ENCODE results near the gene SLC39A3.

The SLC39A3 gene, protein sequence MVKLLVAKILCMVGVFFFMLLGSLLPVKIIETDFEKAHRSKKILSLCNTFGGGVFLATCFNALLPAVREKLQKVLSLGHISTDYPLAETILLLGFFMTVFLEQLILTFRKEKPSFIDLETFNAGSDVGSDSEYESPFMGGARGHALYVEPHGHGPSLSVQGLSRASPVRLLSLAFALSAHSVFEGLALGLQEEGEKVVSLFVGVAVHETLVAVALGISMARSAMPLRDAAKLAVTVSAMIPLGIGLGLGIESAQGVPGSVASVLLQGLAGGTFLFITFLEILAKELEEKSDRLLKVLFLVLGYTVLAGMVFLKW

DNA sequence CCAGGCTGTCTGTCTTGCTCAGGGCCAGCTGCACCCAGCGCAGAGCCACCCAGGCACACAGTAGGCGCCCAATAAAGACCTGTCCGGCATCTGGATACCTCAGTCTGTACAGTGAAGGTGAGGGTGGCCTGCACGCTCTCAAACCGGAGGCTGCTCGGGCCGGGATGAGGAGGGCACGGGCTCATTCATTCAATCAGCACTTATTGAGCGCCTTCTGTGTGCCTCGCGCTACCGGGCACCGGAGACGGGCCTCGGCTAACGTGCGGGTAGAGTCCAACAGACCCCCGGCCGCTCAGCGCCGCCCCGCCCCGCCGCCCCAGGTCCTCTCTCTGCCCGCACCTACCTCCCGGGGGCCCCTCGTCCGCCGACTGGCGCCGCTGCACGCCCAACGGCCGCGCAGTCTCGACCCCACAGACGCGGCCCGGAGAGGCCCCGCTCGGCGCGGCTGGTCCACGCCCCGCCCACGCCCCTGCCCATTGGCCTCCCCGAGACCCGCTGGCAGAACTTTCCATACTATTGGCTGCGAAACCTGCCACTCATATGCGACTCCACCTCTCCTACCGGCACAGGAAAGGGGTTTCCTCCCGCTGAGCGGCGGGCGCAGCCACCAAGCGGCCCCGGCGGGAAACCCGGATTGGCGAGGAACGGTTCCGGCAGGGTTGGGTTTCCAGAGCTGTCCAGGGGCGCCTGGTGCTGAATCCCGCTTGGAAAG, at the start of gene SLC39A3:
SLC39A3 (minus strand) TSS at position 416 of the 712 bp plus-strand sequence. CDS start 2,760 bp downstream, outside the sequence.
- H3K4me1 ChIP-seq (ENCODE audit: control insufficient read depth in 1 of 2, insufficient read depth in 2 of 2, low read length in 2 of 2): peaks cover 0 to 13% of the 10 kb centered on the region in 2 donors
- H3K27ac ChIP-seq (ENCODE audit: low read length): no peak within 1 kb of the TSS

DNA sequence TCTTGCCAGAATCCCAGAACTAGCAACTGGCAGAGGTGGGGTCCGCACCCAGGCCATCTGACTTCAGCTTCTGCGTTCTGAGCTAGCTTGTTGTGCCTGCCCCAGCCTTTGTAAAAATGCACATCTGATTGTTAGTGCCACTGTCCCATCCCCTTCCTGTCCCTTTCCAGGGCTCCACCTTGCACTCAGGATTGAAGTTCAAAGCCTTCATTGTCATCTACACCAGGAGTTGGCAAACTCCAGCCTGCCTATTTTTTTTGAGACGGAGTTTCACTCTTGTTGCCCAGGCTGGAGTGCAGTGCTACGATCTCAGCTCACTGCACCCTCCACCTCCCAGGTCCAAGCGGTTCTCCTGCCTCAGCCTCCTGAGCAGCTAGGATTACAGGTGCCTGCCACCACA, 48.4 kb upstream of the SLC39A3 start:
- Histone ChIP-seq H3K27me3 (ENCODE audit: low read depth, low read length) (no peaks in the 10 kb centered on the region), H3K4me1 (ENCODE audit: control insufficient read depth in 1 of 2, insufficient read depth in 2 of 2, low read length in 2 of 2) (peaks cover 0 to 23% of the 10 kb centered on the region in 2 donors), H3K4me3 (ENCODE audit: low read depth in 1 of 2, low read length in 2 of 2) (no peak overlapping the region), H3K36me3 (ENCODE audit: control insufficient read depth in 1 of 2, insufficient read depth in 2 of 2, low read length in 2 of 2) (peaks cover 0 to 25% of the 10 kb centered on the region in 2 donors), H3K9me3 (ENCODE audit: control insufficient read depth in 1 of 2, low read length in 2 of 2) (no peaks in the 10 kb centered on the region), H3K27ac (ENCODE audit: low read length) (no peak overlapping the region)

More for the DNA sequence above, at the start of gene SLC39A3:
- Histone ChIP-seq H3K36me3 (ENCODE audit: control insufficient read depth in 1 of 2, insufficient read depth in 2 of 2, low read length in 2 of 2) (peaks cover 4 to 25% of the 10 kb centered on the region in 2 donors), H3K27me3 (ENCODE audit: low read depth, low read length) (no peaks in the 10 kb centered on the region), H3K9me3 (ENCODE audit: control insufficient read depth in 1 of 2, low read length in 2 of 2) (no peaks in the 10 kb centered on the region), H3K4me3 (ENCODE audit: low read depth in 1 of 2, low read length in 2 of 2) (peak within 1 kb of the TSS; percentile 76 to 95)

DNA sequence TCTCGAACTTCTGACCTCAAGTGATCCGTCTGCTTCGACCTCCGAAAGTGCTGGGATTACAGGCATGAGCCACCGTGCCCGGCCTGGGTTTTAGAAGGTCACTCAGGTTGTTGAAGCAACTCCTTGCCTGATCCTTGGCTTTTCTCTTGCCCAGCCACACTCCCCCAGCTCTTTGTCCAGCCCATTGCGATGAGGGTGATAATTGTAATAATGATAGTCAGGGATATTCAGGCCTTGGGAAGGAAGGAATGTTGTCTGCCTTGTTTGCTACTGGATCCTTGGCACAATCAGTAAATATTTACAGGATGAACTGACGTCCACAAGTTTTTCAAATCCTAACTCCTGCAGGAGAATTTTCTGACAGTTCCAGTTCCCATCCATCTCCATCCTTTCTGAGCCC, 47.3 kb upstream of the SLC39A3 start:
- no peaks in the 10 kb centered on the region for H3K27me3 ChIP-seq (ENCODE audit: low read depth, low read length)
- no peak overlapping the region for H3K4me3 ChIP-seq (ENCODE audit: low read depth in 1 of 2, low read length in 2 of 2)
- H3K27ac ChIP-seq (ENCODE audit: low read length): no peak overlapping the region
- peaks cover 0 to 25% of the 10 kb centered on the region in 2 donors for H3K36me3 ChIP-seq (ENCODE audit: control insufficient read depth in 1 of 2, insufficient read depth in 2 of 2, low read length in 2 of 2)
- peaks cover 3 to 27% of the 10 kb centered on the region in 2 donors for H3K4me1 ChIP-seq (ENCODE audit: control insufficient read depth in 1 of 2, insufficient read depth in 2 of 2, low read length in 2 of 2)
- no peaks in the 10 kb centered on the region for H3K9me3 ChIP-seq (ENCODE audit: control insufficient read depth in 1 of 2, low read length in 2 of 2)

DNA sequence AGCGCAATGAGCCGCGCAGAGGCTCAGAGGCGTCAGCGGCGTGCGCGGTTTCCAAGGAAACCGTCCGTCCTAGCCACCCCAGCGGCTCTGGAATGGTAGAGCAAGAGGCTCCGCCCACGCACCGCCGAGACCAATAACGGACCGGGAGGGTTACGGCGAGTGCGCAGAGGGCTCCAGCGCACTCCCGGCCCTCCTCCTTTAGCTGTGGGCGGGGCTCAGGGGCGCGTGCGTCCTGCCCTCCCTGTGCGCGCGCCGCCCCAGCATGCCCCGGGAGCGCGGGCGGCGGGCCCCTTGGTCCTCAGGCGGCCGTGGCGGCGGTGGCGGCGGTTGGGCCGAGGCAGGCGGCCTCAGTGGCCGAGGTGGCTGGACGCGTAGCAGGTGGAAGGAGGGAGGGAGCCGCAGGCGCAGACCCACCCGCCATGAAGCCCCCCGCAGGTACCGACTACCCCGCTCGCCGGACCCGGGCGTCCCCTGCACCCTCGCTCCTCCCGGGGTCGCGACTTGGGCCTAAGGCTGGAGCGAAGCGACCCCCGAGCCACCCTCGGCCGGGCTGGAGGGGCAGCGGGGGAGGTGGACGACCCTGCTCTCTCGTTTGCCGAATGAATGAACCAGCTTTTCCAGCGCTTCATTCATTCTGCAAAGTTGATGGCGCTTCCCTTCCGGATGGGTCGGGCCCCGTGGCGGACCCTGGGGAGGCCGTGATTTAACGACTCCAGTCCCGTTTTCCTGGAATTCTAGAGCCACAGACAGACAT, 45.6 kb upstream of the SLC39A3 start, which contains the start of gene THOP1:
THOP1 (plus strand) TSS at position 260 of the 754 bp plus-strand sequence; CDS start at position 420, 160 bp downstream.
- H3K4me3 ChIP-seq (ENCODE audit: low read depth in 1 of 2, low read length in 2 of 2): peak within 1 kb of the TSS; percentile 80 to 93
- H3K4me1 ChIP-seq (ENCODE audit: control insufficient read depth in 1 of 2, insufficient read depth in 2 of 2, low read length in 2 of 2): peaks cover 6 to 44% of the 10 kb centered on the region in 2 donors
- H3K36me3 ChIP-seq (ENCODE audit: control insufficient read depth in 1 of 2, insufficient read depth in 2 of 2, low read length in 2 of 2): peaks cover 0 to 9% of the 10 kb centered on the region in 2 donors
- H3K27ac ChIP-seq (ENCODE audit: low read length): peak within 1 kb of the TSS; percentile 80
- H3K9me3 ChIP-seq (ENCODE audit: control insufficient read depth in 1 of 2, low read length in 2 of 2): no peaks in the 10 kb centered on the region
- H3K27me3 ChIP-seq (ENCODE audit: low read depth, low read length): no peaks in the 10 kb centered on the region

DNA sequence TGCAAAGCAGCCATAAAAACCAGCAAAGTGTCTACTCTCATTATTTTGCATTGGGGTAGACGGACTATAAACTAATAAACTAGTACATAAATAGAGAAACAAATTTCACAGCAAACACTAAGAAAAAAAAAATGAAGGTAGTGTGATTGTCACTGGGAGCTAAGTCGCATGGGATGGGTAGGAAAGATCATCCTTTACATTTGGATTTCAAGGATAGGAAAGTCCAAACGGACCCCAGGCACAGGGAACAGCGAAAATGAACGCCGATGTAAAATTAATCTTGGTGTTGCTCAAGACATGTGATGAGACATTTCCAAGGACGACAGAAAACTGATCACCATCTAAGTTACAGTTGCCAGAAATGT, 43.9 kb upstream of the SLC39A3 start:
- Histone ChIP-seq H3K36me3 (ENCODE audit: control insufficient read depth in 1 of 2, insufficient read depth in 2 of 2, low read length in 2 of 2) (peaks cover 0 to 6% of the 10 kb centered on the region in 2 donors), H3K4me3 (ENCODE audit: low read depth in 1 of 2, low read length in 2 of 2) (peak overlapping the region; percentile 27 to 97), H3K4me1 (ENCODE audit: control insufficient read depth in 1 of 2, insufficient read depth in 2 of 2, low read length in 2 of 2) (peaks cover 8 to 57% of the 10 kb centered on the region in 2 donors), H3K27me3 (ENCODE audit: low read depth, low read length) (no peaks in the 10 kb centered on the region), H3K27ac (ENCODE audit: low read length) (peak overlapping the region; percentile 91), H3K9me3 (ENCODE audit: control insufficient read depth in 1 of 2, low read length in 2 of 2) (no peaks in the 10 kb centered on the region)

DNA sequence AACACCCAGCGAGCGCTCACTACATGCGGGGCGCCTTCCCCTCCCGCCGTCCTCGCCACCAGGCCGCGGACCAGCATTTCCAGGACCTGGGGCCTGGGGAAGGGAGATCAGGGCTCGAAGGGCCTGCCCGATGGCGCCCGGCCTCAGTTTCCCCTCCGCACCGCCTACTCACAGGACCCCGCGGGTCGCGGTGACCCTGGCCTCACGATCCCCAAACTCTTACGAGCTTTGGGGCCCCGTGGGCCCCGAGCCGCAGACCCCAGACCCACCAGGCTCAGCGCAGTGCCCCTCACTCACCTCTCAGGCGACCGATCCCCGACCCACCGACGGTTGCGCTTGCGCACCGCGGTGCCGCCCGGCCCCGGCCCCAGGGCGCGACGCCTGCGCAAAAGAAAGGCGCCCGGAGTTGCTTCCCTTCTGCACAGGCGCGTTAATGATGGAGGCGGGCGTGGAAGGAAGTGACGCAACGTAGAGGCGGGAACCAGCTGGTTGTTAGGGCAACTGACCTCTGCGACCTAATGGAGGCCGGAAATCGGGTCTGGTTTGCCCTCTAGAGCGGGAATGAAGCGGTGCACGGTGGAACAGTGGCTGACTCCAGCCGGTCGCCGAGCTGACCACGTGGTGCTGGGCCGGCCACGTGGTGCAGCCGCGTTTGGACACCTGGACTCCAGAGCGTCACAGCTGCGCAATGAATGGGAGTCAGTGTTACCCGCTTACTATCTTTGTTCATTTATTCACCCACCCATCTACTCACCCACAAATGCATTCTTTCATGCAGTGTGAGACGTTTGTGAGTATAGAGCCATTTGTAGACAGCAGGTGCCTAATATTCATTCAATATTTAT, 43.3 kb upstream of the SLC39A3 start, which contains the start of gene SGTA:
SGTA (minus strand) TSS at position 338 of the 845 bp plus-strand sequence. CDS start 14,205 bp downstream, outside the sequence.
- Histone ChIP-seq H3K36me3 (ENCODE audit: control insufficient read depth in 1 of 2, insufficient read depth in 2 of 2, low read length in 2 of 2) (peaks cover 0 to 1% of the 10 kb centered on the region in 2 donors), H3K27ac (ENCODE audit: low read length) (peak within 1 kb of the TSS; percentile 91), H3K27me3 (ENCODE audit: low read depth, low read length) (no peaks in the 10 kb centered on the region), H3K4me3 (ENCODE audit: low read depth in 1 of 2, low read length in 2 of 2) (peak within 1 kb of the TSS; percentile 81 to 97), H3K9me3 (ENCODE audit: control insufficient read depth in 1 of 2, low read length in 2 of 2) (no peaks in the 10 kb centered on the region), H3K4me1 (ENCODE audit: control insufficient read depth in 1 of 2, insufficient read depth in 2 of 2, low read length in 2 of 2) (peaks cover 8 to 57% of the 10 kb centered on the region in 2 donors)

DNA sequence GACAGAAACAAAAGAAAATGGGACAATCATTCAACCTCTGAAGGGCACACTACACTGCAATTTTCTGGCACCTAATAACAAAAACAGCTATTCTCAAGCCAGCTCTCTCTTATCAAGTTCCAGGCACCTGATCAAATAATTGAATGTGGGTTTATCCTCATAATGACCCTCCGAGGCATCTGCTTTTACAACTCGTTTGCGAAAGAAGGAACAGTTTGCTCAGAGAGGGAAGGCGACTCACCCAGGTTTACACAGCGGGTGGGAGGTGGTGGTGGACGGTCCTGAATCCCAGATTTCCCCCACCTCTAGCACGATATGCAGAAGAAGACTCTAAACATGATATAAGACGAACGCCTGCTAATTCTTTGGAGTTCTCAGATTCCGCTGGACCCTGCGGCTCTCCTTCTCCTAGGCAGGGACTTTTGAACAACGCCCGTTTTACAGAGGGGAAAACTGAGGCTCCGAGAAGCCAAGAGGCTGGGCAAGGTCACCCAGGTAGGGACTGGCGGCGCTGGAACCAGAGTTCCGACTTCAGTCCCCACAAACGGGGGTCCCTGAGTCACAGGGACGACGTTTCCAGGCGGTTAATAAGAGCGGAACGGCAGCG, 42.6 kb upstream of the SLC39A3 start:
- no peaks in the 10 kb centered on the region for H3K27me3 ChIP-seq (ENCODE audit: low read depth, low read length)
- H3K9me3 ChIP-seq (ENCODE audit: control insufficient read depth in 1 of 2, low read length in 2 of 2): no peaks in the 10 kb centered on the region
- H3K4me3 ChIP-seq (ENCODE audit: low read depth in 1 of 2, low read length in 2 of 2): peak overlapping the region; percentile 81 to 97
- H3K27ac ChIP-seq (ENCODE audit: low read length): peak overlapping the region; percentile 91
- H3K36me3 ChIP-seq (ENCODE audit: control insufficient read depth in 1 of 2, insufficient read depth in 2 of 2, low read length in 2 of 2): peaks cover 0 to 2% of the 10 kb centered on the region in 2 donors
- peaks cover 8 to 57% of the 10 kb centered on the region in 2 donors for H3K4me1 ChIP-seq (ENCODE audit: control insufficient read depth in 1 of 2, insufficient read depth in 2 of 2, low read length in 2 of 2)

DNA sequence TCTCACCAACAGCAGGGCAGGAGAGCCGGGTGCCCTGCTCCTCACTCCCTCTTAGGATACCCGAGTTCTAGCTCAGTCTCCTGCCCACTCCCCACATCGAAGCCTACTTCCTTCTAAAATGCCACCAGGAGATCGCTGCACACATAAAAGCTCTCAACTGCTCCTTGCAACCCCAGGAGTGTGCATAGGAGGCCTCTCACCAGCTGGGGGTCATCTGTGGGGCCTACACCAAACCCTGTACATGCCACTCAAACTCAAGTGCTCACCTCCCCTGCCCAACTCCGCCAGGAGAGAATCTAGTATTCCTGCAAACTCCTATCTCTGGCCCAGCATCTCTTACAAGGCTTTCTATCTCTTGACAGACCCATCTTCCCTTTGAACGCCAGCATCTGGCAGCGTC, 40.5 kb upstream of the SLC39A3 start:
- Histone ChIP-seq H3K27me3 (ENCODE audit: low read depth, low read length) (no peaks in the 10 kb centered on the region), H3K9me3 (ENCODE audit: control insufficient read depth in 1 of 2, low read length in 2 of 2) (no peaks in the 10 kb centered on the region), H3K4me1 (ENCODE audit: control insufficient read depth in 1 of 2, insufficient read depth in 2 of 2, low read length in 2 of 2) (peaks cover 8 to 48% of the 10 kb centered on the region in 2 donors), H3K36me3 (ENCODE audit: control insufficient read depth in 1 of 2, insufficient read depth in 2 of 2, low read length in 2 of 2) (peaks cover 0 to 4% of the 10 kb centered on the region in 2 donors), H3K27ac (ENCODE audit: low read length) (no peak overlapping the region), H3K4me3 (ENCODE audit: low read depth in 1 of 2, low read length in 2 of 2) (no peak overlapping the region)

DNA sequence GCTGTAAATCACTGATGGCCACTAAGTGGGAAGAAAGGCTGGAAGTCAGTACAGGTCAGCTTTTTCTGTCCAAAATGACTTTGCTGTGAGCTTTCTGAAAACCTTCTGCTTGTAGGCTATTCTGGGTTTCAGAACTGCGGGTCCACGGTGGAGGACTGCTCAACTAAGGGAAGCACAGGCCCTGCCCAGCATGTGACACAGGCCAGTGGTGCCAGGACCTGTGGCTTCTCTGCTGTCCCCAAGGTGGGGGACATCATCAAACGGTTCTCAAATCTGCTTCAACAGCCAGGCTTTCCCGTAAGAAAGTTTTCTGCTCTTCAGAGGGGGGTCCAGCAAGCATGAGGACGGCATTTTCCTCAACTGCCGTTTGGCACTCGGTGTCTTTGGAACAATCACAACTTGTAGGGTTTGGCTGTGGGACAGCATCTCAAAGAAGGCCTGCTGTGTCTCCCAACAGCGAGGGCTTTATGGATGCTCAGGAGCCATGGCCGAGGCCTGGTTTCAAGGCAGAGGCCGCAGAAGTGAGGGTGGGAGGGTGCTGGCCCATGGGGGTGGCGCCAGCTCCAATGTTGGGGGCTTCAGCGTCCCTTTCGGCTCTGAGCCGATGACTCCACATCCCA, 39.4 kb upstream of the SLC39A3 start:
- H3K9me3 ChIP-seq (ENCODE audit: control insufficient read depth in 1 of 2, low read length in 2 of 2): no peaks in the 10 kb centered on the region
- H3K4me3 ChIP-seq (ENCODE audit: low read depth in 1 of 2, low read length in 2 of 2): no peak overlapping the region
- no peak overlapping the region for H3K27ac ChIP-seq (ENCODE audit: low read length)
- H3K36me3 ChIP-seq (ENCODE audit: control insufficient read depth in 1 of 2, insufficient read depth in 2 of 2, low read length in 2 of 2): peaks cover 0 to 8% of the 10 kb centered on the region in 2 donors
- H3K4me1 ChIP-seq (ENCODE audit: control insufficient read depth in 1 of 2, insufficient read depth in 2 of 2, low read length in 2 of 2): peaks cover 8 to 45% of the 10 kb centered on the region in 2 donors
- no peaks in the 10 kb centered on the region for H3K27me3 ChIP-seq (ENCODE audit: low read depth, low read length)

All from muscle layer of duodenum (tissue), 2 donors.